Fibroblast of lung (primary cell): ENCODE results near the gene VCP.

Experiments
- EZH2 ChIP-seq: IDR thresholded peaks from 2 replicates; pipeline ENCODE4 v1.5.1; 2012; ENCODE audit warnings: low read length, control low read depth, mild to moderate bottlenecking; ENCODE audit errors: missing control alignments
- TF ChIP-seq, protein P1 (sequence below), 2 donors: IDR thresholded peaks in 1 of 2; conservative IDR thresholded peaks in 1 of 2; 1 replicate in 1 of 2; 2 replicates in 1 of 2; pipeline ENCODE4 v1.5.1; 2011 to 2012; ENCODE audit warnings: low read length in 2 of 2, control low read depth in 1 of 2, inconsistent platforms in 1 of 2, low read depth in 1 of 2, mild to moderate bottlenecking in 1 of 2

DNA sequence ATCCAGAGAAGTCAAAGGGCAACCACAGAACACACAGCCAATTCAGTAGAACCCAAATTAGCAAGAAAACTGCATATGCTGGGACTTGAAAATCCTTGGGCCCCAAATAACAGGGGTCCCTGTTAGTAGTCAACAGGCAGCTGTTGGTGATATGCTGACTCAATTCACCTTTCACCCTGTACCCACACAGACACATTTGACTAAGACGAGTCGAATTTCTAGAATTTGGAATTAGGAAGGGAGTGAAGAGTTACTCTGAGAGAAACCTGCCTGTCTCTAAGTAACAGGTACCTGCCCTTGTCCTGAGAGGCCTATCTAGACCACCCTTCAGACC lies 821 bp upstream of the VCP start:
- no peak for TF ChIP-seq EZH2
- TF ChIP-seq, protein P1, sequence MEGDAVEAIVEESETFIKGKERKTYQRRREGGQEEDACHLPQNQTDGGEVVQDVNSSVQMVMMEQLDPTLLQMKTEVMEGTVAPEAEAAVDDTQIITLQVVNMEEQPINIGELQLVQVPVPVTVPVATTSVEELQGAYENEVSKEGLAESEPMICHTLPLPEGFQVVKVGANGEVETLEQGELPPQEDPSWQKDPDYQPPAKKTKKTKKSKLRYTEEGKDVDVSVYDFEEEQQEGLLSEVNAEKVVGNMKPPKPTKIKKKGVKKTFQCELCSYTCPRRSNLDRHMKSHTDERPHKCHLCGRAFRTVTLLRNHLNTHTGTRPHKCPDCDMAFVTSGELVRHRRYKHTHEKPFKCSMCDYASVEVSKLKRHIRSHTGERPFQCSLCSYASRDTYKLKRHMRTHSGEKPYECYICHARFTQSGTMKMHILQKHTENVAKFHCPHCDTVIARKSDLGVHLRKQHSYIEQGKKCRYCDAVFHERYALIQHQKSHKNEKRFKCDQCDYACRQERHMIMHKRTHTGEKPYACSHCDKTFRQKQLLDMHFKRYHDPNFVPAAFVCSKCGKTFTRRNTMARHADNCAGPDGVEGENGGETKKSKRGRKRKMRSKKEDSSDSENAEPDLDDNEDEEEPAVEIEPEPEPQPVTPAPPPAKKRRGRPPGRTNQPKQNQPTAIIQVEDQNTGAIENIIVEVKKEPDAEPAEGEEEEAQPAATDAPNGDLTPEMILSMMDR (conservative IDR thresholded peaks at IDR 0.05 in 1 of 2, IDR thresholded peaks at IDR 0.05 in 1 of 2; ENCODE audit: low read depth in 1 of 2, low read length in 2 of 2), result no peak
